Gastrocnemius medialis (tissue), 4 donors: ENCODE results near the gene IGF2BP1. TPM values are rescaled to one million over a fixed set of nuclear protein-coding genes. Genes with fewer than 3 reads are reported as not detected.

ENCODE experiments used
- ATAC-seq, 2 donors: fragments of 150-250 bp; one replicate each; pipeline ENCODE4 v1.9.1; 2016
- DNase-seq, 2 donors: peaks; one replicate each; pipeline ENCODE4 v3.0.0-alpha.2; 2019
- H3K27ac ChIP-seq, 4 donors: fragments of 200-600 bp; sonication (generic); 1 replicate in 1 of 4; 2 replicates in 3 of 4; pipeline ENCODE4 v1.5.1; 2016 to 2018; ENCODE audit warnings: mild to moderate bottlenecking in 2 of 4, moderate library complexity in 1 of 4
- H3K27me3 ChIP-seq, 3 donors: fragments of 200-600 bp; sonication (generic) in 2 of 3; 1 replicate in 1 of 3; 2 replicates in 2 of 3; pipeline versions ENCODE4 v1.5.1 to v1.6.0; 2016 to 2019; ENCODE audit warnings: mild to moderate bottlenecking in 1 of 3, moderate library complexity in 1 of 3
- H3K36me3 ChIP-seq, 2 donors: fragments of 200-600 bp; sonication (generic) in 1 of 2; one replicate each; pipeline ENCODE4 v1.5.1; 2017 to 2018
- H3K4me1 ChIP-seq, 2 donors: fragments of 200-600 bp; sonication (generic) in 1 of 2; one replicate each; pipeline ENCODE4 v1.5.1; 2016 to 2017; ENCODE audit warnings: mild to moderate bottlenecking in 2 of 2
- H3K4me3 ChIP-seq, 4 donors: fragments of 200-600 bp; sonication (generic) in 3 of 4; 1 replicate in 1 of 4; 2 replicates in 3 of 4; pipeline ENCODE4 v1.5.1; 2016 to 2019; ENCODE audit warnings: mild to moderate bottlenecking in 2 of 4
- H3K9me3 ChIP-seq, 3 donors: fragments of 200-600 bp; sonication (generic) in 2 of 3; 1 replicate in 1 of 3; 2 replicates in 2 of 3; pipeline ENCODE4 v1.5.1; 2016 to 2019
- CTCF ChIP-seq, 5 experiments: fragments of 450-650 bp in 3 of 5; fragments of 200-600 bp in 2 of 5; sonication (generic) in 2 of 5; IDR thresholded peaks in 4 of 5; conservative IDR thresholded peaks in 1 of 5; 1 replicate in 4 of 5; 2 replicates in 1 of 5; pipeline ENCODE4 v1.5.1; 2016 to 2019; ENCODE audit warnings: antibody characterized with exemption in 5 of 5, mild to moderate bottlenecking in 3 of 5, moderate library complexity in 3 of 5
- POLR2A ChIP-seq, 2 donors: fragments of 450-650 bp; IDR thresholded peaks; one replicate each; pipeline ENCODE4 v1.6.1; 2017; ENCODE audit warnings: antibody characterized with exemption in 2 of 2, mild to moderate bottlenecking in 2 of 2, moderate library complexity in 2 of 2
- in situ Hi-C, 4 donors: fragments of 200-750 bp; cut with MboI; loops; one replicate each; pipeline versions ENCODE4 v1.15.0 to v1.8.0; 2017; ENCODE audit warnings: low sequenced_read_pairs in 4 of 4
- intact Hi-C: fragments of 100-400 bp; cut with DNase I; formaldehyde crosslinking; loops from one replicate; pipeline ENCODE4 v1.15.1; 2023; ENCODE audit warnings: low total_unique reads
- total RNA-seq, 4 donors: library from RNA; depleted of rRNA; stranded (reverse); fragments of >200 nt; gene quantifications; one replicate each; pipeline versions ENCODE4 v1.1.0 to v1.2.3, GENCODE V29; 2016

IGF2BP1 gene
- total RNA-seq, 4 donors from 2014 or later: not detected

GRCh38 chr17:49045376-49045775 lies 48.2 kb downstream of the IGF2BP1 start:
- Histone ChIP-seq H3K27me3 (no peaks in the 10 kb centered on the region), H3K36me3 (no peaks in the 10 kb centered on the region), H3K9me3 (no peaks in the 10 kb centered on the region), H3K4me1 (no peaks in the 10 kb centered on the region), H3K4me3 (no peak overlapping the region), H3K27ac (no peak overlapping the region)
- intact Hi-C loops: no loop called here
- TF ChIP-seq CTCF (IDR thresholded peaks at IDR 0.05 in 4 of 5, conservative IDR thresholded peaks at IDR 0.05 in 1 of 5): no peak
- in situ Hi-C loops: loop anchor here in 2 of 4 donors (25.0 kb wide), 2 partner anchors 233 to 333 kb away; partner anchors contain the start of genes PRAC1 (in 1 of the 2), PRAC2 (in 1 of the 2) and TTLL6 (in 1 of the 2)
- DNase-seq: no peak
- ATAC-seq: no peak

GRCh38 chr17:49046912-49047311 lies 49.7 kb downstream of the IGF2BP1 start:
- in situ Hi-C loops: loop anchor here in 2 of 4 donors (25.0 kb wide), 2 partner anchors 235 to 335 kb away; partner anchors contain the start of genes PRAC1 (in 1 of the 2), PRAC2 (in 1 of the 2) and TTLL6 (in 1 of the 2)

GRCh38 chr17:49049265-49049664 lies 52.1 kb downstream of the IGF2BP1 start:
- H3K4me3 ChIP-seq: no peak overlapping the region
- no peaks in the 10 kb centered on the region for H3K36me3 ChIP-seq
- H3K27ac ChIP-seq: no peak overlapping the region
- intact Hi-C loops: no loop called here
- H3K27me3 ChIP-seq: no peaks in the 10 kb centered on the region
- H3K9me3 ChIP-seq: no peaks in the 10 kb centered on the region
- DNase-seq (no peak), ATAC-seq (no peak)
- in situ Hi-C loops: loop anchor here in 2 of 4 donors (25.0 kb wide), 2 partner anchors 237 to 337 kb away; partner anchors contain the start of genes PRAC1 (in 1 of the 2), PRAC2 (in 1 of the 2) and TTLL6 (in 1 of the 2)
- H3K4me1 ChIP-seq: no peaks in the 10 kb centered on the region
- TF ChIP-seq CTCF (IDR thresholded peaks at IDR 0.05 in 4 of 5, conservative IDR thresholded peaks at IDR 0.05 in 1 of 5) (no peak), POLR2A (IDR thresholded peaks at IDR 0.05) (no peak)

More at GRCh38 chr17:49046912-49047311, 49.7 kb downstream of the IGF2BP1 start:
- no peaks in the 10 kb centered on the region for H3K27me3 ChIP-seq
- ATAC-seq (no peak), DNase-seq (no peak)
- no peaks in the 10 kb centered on the region for H3K9me3 ChIP-seq
- H3K27ac ChIP-seq: no peak overlapping the region
- no peak for TF ChIP-seq CTCF (IDR thresholded peaks at IDR 0.05 in 4 of 5, conservative IDR thresholded peaks at IDR 0.05 in 1 of 5)
- TF ChIP-seq POLR2A (IDR thresholded peaks at IDR 0.05): no peak
- H3K4me3 ChIP-seq: no peak overlapping the region
- H3K36me3 ChIP-seq: no peaks in the 10 kb centered on the region
- intact Hi-C loops: no loop called here
- H3K4me1 ChIP-seq: no peaks in the 10 kb centered on the region

GRCh38 chr17:49050611-49051010 lies 53.4 kb downstream of the IGF2BP1 start:
- no peak overlapping the region for H3K4me3 ChIP-seq
- no peak for TF ChIP-seq POLR2A (IDR thresholded peaks at IDR 0.05)
- TF ChIP-seq CTCF (IDR thresholded peaks at IDR 0.05 in 4 of 5, conservative IDR thresholded peaks at IDR 0.05 in 1 of 5): no peak
- H3K4me1 ChIP-seq: no peaks in the 10 kb centered on the region
- no peaks in the 10 kb centered on the region for H3K9me3 ChIP-seq
- ATAC-seq: no peak
- intact Hi-C loops (no loop called here), in situ Hi-C loops (loop anchor here in 1 of 4 donors (25.0 kb wide), 1 partner anchor 88 kb away; the partner anchor contains the start of gene GIP)
- H3K27me3 ChIP-seq: no peaks in the 10 kb centered on the region
- no peaks in the 10 kb centered on the region for H3K36me3 ChIP-seq
- DNase-seq: no peak
- H3K27ac ChIP-seq: no peak overlapping the region

GRCh38 chr17:49051269-49051668 lies 54.1 kb downstream of the IGF2BP1 start:
- intact Hi-C loops (no loop called here), in situ Hi-C loops (loop anchor here in 1 of 4 donors (25.0 kb wide), 1 partner anchor 89 kb away; the partner anchor contains the start of gene GIP)
- H3K4me3 ChIP-seq: no peak overlapping the region
- no peaks in the 10 kb centered on the region for H3K9me3 ChIP-seq
- no peak for ATAC-seq
- no peaks in the 10 kb centered on the region for H3K4me1 ChIP-seq
- no peak for TF ChIP-seq POLR2A (IDR thresholded peaks at IDR 0.05)
- TF ChIP-seq CTCF (IDR thresholded peaks at IDR 0.05 in 4 of 5, conservative IDR thresholded peaks at IDR 0.05 in 1 of 5): no peak
- H3K27me3 ChIP-seq: no peaks in the 10 kb centered on the region
- no peak overlapping the region for H3K27ac ChIP-seq
- DNase-seq: no peak
- no peaks in the 10 kb centered on the region for H3K36me3 ChIP-seq
